ENCODE data around the gene TBRG1. TPM values are rescaled to one million over a fixed set of nuclear protein-coding genes. Genes with fewer than 3 reads are reported as not detected.
A peak's percentile ranks its signal among the peaks of the same experiment; 100 is the strongest.

Gene TBRG1
- total RNA-seq: 10 to 100 TPM; 25.4 to 61.0 (median 38.9) TPM

GRCh38 chr11:124622531-124623451, at the start of gene TBRG1:
Gene TBRG1 (plus strand): TSS chr11:124622864. CDS start chr11:124623084, 220 bp downstream.
- Histone ChIP-seq H3K36me3 (no peaks in the 10 kb centered on the region), H3K4me3 (peak within 1 kb of the TSS; percentile 88 to 95), H3K4me1 (no peaks in the 10 kb centered on the region), H3K9me3 (no peaks in the 10 kb centered on the region), H3K27ac (peak within 1 kb of the TSS; percentile 86 to 87), H3K27me3 (no peaks in the 10 kb centered on the region)
- peak; percentile 85 to 87 for DNase-seq
- TF ChIP-seq POLR2A (IDR thresholded peaks at IDR 0.05) (peak; percentile 77 to 82), CTCF (IDR thresholded peaks at IDR 0.05) (peak in 1 of 4 experiments; percentile 2)
- intact Hi-C loops (cut with DNase I; ENCODE audit: low total_unique reads): no loop called here

GRCh38 chr11:124577716-124578427, 44.8 kb upstream of the TBRG1 start:
- no peak for TF ChIP-seq POLR2A (IDR thresholded peaks at IDR 0.05)
- no peak for TF ChIP-seq CTCF (IDR thresholded peaks at IDR 0.05)
- H3K4me1 ChIP-seq: no peaks in the 10 kb centered on the region
- intact Hi-C loops (cut with DNase I; ENCODE audit: low total_unique reads): no loop called here
- DNase-seq: no peak
- H3K4me3 ChIP-seq: no peak overlapping the region
- no peaks in the 10 kb centered on the region for H3K27me3 ChIP-seq
- no peaks in the 10 kb centered on the region for H3K36me3 ChIP-seq
- no peak overlapping the region for H3K27ac ChIP-seq
- H3K9me3 ChIP-seq: no peaks in the 10 kb centered on the region

- Histone ChIP-seq H3K4me3 (no peak overlapping the region), H3K36me3 (no peaks in the 10 kb centered on the region), H3K4me1 (no peaks in the 10 kb centered on the region), H3K9me3 (no peaks in the 10 kb centered on the region), H3K27me3 (no peaks in the 10 kb centered on the region), H3K27ac (no peak overlapping the region)
- intact Hi-C loops (cut with DNase I; ENCODE audit: low total_unique reads): no loop called here
- TF ChIP-seq POLR2A (IDR thresholded peaks at IDR 0.05) (no peak), CTCF (IDR thresholded peaks at IDR 0.05) (no peak)
- no peak for DNase-seq
These were observed 43.9 kb upstream of the TBRG1 start for GRCh38 chr11:124578761-124579160.

- intact Hi-C loops (cut with DNase I; ENCODE audit: low total_unique reads): no loop called here
These were observed 40.8 kb upstream of the TBRG1 start for GRCh38 chr11:124581817-124582216.

More at GRCh38 chr11:124581817-124582216, 40.8 kb upstream of the TBRG1 start:
- no peak for DNase-seq
- Histone ChIP-seq H3K4me1 (no peaks in the 10 kb centered on the region), H3K27me3 (no peaks in the 10 kb centered on the region), H3K9me3 (no peaks in the 10 kb centered on the region), H3K4me3 (no peak overlapping the region), H3K36me3 (no peaks in the 10 kb centered on the region), H3K27ac (no peak overlapping the region)
- TF ChIP-seq POLR2A (IDR thresholded peaks at IDR 0.05) (no peak), CTCF (IDR thresholded peaks at IDR 0.05) (no peak)

Measured in uterus (tissue), 4 donors.